SK-N-DZ (cell line): ENCODE data around the gene FAM3A. TPM values are rescaled to one million over a fixed set of nuclear protein-coding genes. Genes with fewer than 3 reads are reported as not detected.
"Not testable (repeated sequence)": the region's sequence is repeated elsewhere in the genome, so short reads cannot be mapped to it uniquely, and the experiment has no call there.

Experiments
- DNase-seq: peaks from one replicate; pipeline ENCODE4 v3.0.0-alpha.2; 2015; ENCODE audit warnings: low spot score
- polyA plus RNA-seq, 2 experiments: library from polyadenylated mRNA; depleted of rRNA; stranded (reverse); fragments of >200 nt; gene quantifications; 2 replicates each; pipeline ENCODE4 v1.2.3, GENCODE V29; 2014

The FAM3A gene, protein sequence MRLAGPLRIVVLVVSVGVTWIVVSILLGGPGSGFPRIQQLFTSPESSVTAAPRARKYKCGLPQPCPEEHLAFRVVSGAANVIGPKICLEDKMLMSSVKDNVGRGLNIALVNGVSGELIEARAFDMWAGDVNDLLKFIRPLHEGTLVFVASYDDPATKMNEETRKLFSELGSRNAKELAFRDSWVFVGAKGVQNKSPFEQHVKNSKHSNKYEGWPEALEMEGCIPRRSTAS
- polyA plus RNA-seq (2014; cell fraction: cytosol; rRNA removed) = 17.0 and 21.0 TPM in 2 replicates
- 31.3 and 33.7 TPM in 2 replicates for polyA plus RNA-seq (2014; cell fraction: nucleus; rRNA removed)

DNA sequence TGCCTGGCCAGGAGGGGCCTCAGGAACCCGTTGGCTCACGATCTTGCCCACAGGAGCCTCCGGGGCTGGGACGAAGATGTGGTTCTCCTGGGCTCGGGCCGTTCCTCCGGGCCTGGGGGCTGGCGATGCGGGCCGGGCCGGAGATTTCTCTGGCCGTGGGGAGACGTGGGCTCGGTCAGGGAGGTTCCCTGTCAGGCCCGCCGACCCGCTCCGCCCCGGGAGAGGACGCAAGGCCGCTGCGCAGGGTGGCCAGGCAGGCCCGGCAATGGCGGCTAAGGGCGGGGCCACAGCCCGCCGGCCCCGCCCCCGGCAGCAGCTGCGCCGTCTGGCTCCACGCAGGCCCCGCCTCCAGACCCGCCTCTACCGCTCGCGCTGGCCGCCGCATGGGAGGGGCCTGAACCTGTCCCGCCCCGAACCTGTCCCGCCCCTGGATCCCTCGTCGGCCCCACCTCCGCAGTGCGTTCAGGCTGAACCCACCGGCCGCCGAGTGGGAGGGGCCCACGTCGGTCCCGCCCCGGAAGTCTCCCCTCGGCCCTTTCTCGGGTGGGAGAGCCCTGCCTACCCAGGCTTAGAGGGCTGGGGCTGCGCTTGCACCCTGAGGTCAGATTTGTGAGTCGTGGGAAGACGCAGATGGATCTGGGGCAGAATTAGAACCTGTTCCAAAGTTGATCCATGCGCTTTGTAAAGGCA is at the start of gene FAM3A:
Gene FAM3A, minus strand, starts transcription at position 267 of the 690 bp plus-strand sequence. CDS start 460 bp downstream, outside the sequence.
- DNase-seq = peak; percentile 87

DNA sequence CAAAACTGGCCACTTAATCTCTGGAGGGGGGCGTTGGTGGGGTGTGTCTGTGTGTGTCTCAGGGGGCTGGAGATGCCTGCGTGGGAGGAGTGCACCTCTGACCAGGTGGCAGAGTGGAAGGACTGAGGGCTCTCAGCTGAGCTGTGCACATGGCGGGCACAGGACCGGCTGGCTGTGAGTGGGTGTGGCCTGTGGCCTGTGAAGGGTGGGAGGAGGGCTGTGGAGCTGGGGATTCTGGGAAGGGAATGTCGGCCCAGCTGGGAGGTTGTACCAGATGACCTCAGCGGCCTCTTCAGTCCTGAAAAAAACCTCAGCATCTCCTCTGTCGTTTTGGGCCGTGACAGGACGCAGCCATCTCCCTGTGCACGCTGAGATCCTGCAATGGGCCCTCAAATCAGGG is 46.3 kb upstream of the FAM3A start:
- not testable (repeated sequence) for DNase-seq

DNA sequence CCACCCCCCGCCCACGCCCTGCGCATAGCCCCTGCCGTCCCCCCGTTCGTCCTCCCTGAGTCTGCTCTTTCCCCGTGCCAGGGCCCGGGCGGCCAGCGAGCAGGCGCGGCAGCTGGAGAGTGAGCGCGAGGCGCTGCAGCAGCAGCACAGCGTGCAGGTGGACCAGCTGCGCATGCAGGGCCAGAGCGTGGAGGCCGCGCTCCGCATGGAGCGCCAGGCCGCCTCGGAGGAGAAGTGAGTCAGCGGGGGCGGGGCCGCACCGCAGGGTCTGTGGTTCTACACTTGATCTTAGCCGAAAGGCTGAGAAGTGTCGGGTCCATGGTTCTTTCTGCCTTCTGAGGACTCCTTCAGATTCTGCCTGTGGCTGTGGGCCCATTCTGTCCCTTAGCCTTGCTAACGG is 44.3 kb upstream of the FAM3A start:
- not testable (repeated sequence) for DNase-seq

DNA sequence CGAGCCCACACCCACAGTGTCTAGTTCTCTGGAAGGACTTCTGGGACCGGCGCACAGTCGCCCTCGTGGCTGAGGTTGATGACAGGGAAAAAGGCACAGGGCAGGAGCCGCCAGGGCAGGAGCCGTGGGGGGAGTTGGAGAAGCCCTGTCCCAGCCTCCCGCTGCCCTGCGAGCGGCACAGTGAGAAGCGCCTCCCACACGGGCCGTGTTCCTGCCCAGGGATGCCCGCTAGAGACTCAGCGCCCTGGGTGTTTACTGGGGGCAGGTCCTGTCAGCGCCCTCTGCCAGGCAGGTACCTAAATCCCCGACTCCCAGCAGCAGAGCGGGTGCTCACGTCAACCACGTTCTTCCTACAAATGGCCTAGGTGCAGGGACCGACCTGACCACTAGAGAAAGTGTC is 42.9 kb upstream of the FAM3A start:
- not testable (repeated sequence) for DNase-seq

DNA sequence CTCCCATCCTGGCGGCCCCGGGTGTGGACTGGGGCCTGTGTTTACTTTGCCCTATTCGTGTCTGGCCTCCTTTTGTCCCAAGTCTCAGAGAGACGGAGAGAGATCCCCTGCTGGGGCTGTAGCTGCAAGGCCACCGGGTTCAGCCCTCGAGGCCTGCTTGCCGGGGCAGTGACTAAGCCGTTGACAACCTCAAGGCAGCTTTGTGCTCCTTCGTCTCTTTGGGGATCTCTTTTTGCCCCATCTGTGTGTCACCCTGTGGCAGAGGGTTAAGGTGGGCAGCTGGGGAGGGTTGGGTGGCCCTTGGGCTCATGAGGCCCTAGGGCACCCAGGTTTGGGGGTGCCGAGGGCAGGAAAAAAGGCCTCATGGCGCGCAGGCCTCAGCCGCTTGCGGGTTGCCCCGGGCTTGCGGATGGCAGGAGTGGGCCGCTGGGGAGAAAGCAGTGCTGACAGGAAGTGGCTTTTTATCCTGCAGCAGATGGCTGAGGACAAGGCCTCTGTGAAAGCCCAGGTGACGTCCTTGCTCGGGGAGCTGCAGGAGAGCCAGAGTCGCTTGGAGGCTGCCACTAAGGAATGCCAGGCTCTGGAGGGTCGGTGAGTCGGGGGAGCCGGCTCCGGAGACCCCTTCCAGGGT is 42.1 kb upstream of the FAM3A start:
- not testable (repeated sequence) for DNase-seq

DNA sequence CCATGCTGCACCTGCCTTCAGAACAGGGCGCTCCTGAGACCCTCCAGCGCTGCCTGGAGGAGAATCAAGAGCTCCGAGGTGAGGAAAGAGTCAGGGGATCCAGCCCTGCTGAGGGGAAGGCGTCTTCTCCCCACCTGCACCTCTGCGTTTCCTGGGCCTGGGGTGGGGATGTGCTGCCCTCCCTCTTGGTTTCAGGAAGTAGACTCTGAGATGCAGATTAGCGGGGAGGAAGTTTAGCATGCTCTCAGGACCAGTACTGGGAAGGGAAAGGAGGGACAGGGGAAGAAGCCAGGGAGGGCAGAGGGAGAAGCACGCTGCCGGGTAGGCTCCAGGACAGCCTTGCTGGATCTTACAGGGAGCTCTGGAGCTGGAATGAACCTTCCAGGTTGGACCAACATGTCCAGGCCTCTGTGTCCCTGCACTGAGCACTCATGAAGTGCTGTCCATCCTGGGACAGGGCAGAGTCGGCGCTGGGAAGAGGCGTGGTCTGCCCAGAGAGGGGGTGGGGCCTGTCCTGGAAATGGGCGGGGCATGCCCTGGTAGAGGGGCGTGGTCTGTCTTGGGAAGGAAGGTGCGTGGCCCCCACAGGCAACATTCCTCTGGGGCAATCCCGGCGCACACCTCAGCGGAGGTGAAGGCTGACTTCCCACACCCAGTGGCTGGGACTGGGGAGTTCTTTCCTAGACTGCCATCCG is 36.2 kb upstream of the FAM3A start:
- not testable (repeated sequence) for DNase-seq

DNA sequence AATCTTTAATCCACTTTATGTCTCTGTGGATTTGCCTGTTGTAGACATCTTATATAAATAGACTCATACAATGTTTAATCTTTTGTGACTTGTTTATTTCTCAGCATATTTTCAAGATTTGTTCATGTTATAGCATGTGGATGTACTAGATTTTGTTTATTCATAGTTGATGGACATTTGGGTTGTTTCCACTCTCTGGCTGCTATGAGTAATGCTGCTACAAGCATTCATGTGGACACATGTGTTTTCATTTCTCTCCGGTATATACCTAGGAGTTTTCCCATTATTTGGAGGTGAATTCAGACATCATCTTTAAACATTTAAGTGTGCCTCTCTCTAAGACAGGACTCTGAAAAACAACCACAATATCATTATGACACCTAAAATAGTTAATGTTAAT is 33.7 kb upstream of the FAM3A start:
- no peak for DNase-seq

DNA sequence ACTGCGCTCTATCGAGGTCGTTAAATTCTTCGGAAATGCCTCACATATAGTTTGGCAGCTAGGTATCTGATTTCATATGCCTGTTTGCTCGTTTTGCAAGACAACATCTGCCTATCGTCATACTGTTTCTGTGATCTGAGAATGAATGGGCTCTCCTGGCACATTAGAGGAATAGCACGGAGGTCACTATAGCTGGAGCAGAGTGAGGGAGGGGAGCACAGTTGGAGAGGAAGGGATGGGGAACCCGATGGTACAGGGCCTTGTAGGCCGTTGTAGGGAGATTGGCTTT is 31.9 kb upstream of the FAM3A start:
- DNase-seq = no peak

DNA sequence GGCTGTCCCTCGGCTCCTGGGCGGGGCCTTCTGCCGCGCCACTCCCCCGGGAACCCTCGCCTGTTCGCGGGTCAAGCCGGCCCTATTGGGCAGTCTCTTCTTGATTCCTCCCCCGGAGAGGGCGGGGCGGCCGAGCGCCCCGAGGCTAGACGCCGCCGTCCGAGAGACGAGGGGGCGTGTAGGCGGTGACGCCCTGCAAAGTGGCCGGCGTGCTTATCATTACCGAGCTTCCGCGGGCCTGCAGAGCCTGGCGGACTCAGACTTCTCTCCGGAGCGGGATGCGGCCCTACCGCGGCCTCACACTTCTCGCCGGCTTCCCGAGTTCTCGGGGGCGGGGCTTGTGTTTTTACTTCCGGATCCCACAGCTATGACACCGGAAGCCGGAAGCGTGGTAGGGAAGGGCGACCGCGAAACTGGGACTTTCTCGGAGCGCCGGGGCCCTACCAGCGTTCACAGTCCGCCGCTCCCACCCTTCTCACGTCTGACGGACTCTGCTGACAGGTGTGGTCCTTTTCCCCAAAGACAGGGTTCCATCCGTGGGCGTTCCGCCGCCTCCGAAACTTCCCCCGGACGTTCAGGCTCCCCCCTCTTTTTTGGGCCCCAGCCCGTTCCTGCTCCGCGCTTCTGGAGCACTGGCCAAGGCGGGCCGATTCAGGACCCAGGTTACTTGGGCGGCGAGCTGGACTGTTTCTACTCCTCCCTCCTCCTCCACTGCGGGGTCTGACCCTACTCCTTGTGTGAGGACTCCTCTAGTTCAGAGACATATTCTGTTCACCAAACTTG is 31.4 kb upstream of the FAM3A start, which contains the start of gene IKBKG:
Gene IKBKG, plus strand, starts transcription at position 376 of the 783 bp plus-strand sequence. CDS start 4,383 bp downstream, outside the sequence.
- DNase-seq = peak; percentile 89

DNA sequence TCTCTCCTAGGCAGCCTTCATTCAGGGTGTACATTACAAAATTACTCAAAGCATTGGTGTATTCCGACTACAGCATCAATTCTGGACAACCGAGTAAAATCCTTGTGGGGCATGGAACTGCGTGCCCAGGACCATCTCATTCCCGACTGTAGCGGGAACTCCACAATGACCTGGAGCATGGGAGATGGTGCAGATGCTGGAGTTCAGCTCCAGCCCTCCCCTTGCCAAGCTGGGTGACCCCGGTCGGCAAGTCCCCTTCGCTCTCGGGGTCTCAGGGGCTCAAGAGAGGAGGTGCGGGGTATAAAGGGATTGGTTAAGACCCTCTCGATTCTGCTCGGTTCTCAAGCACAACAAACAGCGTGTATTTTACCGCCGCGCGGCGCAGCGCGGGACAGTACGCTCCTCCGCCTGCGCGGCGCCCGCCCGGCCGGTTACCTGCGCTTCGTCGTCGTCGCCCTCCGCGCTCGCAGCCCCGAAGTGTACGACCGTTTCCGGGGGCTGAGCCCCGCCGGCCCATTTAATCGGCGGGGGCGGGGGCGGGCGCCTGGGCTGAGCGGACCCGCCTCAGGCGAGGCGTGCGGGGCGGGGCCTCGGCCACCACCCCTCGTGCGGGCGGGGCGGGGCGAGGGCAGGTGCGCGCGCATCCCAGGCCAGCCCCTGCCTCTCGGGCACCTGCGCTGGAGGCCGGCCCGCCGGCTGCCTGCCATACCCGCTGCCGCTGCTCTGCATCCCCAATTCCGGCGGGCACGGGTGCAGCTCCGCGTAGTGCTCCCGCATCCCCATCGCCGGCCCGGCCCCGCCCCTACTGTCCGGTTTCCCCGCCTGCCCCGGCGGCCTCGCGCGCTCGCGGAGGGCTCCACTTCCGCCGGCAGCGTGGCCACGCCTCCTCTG is 30.6 kb upstream of the FAM3A start, which contains the start of gene G6PD:
Gene G6PD, minus strand, starts transcription at position 493 of the 891 bp plus-strand sequence. CDS start 691 bp downstream, outside the sequence.
- DNase-seq = peak; percentile 71

DNA sequence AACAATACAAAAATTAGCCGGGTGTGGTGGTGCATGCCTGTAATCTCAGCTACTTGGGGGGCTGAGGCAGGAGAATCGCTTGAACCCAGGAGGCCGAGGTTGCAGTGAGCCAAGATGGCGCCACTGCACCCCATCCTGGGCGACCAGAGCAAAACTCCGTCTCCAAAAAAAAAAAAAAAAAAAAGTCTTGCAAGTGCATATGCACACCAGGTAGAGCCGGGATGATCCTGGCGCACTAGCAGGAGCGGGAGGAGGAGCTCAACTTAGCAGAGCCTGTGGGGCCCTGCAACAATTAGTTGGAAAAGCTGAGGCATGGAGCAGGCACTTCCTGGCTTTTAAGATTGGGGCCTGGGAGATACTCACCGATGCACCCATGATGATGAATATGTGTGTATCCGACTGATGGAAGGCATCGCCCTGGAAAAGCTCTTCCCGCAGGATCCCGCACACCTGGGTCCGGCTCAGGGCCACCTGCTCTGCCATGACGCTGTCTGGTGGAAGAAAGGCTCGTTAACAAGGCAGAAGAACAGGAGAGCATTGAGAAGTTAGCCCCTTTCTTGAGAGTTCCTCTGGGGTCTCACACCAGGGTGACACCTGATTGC is 29.7 kb upstream of the FAM3A start:
- DNase-seq = no peak

DNA sequence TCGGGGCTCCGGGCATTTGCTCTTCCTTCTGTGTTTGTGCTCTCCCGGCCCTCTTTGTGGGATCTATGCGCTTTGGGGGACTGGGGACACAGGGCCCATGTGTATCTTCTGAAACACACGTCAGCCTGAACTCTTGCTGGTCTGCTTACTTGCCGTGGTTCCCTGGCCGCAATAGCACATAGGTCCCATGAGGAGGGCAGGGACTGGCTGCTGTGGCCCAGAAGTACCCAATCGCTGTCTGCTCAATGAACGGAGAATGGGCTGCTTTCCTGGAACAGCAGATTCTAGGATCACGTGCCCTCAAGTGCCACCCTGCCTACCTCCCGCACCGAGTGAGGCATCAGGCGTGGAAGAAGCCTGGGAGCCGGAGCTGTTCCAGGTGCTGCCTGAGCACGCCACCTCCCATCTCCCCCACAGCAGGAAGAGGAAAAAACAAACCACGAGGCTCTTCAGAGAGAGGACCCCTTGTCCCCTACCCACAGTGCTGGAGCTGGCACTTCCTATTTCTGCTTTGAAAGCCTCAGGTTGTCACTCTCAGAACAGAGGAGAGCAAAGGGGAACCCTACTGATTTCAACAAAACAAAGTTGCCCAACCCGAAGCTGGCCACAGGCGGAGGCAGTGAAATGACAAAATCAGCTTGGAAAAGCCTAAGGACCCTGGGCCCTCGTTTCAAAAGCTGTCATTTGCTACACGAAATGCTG is 26.8 kb upstream of the FAM3A start:
- no peak for DNase-seq

DNA sequence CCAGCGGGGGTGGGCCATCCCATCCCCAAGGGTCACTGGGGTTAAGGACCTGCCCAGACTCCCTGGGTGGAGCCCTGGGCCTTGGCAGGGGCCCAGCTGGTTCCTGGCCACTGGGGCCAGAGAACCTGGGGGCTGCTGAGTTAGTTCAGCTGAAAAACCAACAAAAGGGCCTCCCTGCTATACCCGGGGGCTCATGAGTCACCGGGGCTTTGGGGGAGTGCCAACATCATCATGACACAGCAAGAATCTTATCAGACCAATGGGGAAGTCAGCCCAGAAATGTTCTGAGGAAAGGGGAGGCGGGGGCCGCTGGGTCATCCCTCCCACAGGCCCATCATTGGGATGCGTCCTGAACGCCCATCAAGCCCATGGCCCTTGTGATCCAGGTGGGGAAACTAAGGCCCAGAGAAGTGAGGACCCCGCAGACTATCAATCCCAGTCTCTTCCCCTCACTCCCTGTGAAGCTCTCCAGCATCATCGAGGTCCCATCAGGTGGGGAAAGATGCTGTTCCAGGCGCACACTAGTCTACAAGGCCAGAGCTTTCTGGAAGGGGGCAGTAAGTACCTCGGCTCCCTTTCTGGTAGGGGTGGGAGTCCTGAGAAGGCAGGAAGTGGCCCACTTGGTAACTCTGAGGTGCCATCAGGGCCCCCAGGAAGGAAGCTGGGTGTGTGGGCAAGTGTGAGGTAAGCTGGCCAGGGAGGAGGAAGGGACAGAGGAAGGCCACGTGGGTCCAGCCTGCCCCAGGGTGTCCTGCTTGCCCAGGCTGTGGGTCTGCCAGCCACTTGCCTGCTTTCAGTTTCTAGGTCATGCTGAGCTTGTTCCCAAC is 26.1 kb upstream of the FAM3A start:
- no peak for DNase-seq

DNA sequence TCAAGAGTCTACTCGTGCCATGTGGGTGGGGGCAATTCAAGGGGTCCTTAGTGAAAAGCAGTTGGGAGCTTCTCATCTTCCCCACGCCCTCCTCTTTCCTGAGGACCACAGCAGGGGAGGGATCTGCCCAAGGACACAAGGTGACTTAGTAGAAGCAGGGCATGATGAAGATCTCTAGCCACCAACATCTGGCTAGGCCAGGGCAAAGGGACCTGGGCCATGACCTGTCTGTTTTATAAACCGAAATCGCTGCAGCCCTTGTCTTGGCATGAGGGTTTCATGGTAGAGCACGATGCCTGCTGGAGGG is 25.5 kb upstream of the FAM3A start:
- no peak for DNase-seq

DNA sequence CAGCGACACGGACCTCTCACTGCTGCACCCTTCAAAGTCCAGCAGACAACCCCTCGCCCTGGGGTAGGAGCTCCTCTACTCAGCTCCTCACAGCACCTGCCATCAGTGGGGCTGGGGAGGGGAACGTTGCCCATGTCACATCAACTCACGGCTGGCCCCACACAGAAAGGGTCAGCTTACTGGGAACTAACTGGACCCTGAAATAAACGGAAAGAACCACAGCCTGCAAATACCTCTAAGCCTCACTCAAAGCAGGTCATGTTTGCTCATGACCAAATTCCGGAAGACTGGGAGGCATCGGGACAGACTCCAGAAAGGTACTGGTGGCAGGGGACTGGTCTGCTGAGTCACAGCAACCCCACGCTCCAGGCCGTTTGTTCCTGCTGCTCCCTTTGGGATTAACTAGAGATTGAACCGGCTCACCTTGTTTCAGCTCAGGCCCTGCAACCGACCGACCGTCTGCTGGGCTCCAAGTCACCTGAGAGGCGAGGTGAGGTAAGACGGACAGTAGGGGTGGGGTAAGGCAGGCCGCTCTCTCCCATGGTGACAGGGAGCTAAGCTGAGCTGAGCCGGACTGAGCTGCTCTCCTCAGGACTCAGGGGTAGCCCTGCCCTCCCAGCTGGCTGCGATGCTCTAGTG is 25.0 kb upstream of the FAM3A start:
- no peak for DNase-seq

DNA sequence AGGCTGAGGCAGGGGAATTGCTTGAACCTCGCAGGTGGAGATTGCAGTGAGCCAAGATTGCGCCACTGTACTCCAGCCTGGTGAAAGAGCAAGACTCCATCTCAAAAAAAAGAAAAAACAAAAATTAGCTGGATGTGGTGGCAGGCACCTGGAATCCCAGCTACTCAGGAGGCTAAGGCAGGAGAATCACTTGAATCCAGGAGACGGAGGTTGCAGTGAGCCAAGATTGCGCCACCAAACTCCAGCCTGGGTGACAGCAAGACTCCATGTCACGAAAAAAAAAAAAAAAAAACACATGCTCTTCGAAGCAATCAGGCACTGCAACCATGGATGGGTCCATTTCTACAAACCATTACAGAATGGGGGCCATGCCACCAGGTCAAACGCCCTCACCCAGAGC is 24.3 kb upstream of the FAM3A start:
- not testable (repeated sequence) for DNase-seq

DNA sequence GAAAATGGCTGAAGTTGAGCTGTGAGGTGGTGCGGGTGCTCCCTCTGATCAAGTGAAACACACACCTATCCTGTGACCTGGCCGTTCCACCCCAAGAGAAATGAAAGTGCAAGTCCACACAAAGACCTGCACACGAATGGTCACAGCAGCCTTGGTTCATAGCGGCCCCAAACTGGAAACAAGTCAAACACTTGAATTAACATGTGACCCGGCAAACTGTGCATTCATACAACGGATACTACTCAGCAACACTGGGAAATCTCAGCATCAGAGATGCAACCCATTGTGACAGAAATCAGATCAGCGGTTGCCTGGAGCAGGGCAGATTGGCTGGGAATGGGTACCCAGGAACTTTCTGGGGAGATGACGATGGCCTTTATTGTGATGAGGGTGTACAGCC is 23.0 kb upstream of the FAM3A start:
- DNase-seq = peak; percentile 63

DNA sequence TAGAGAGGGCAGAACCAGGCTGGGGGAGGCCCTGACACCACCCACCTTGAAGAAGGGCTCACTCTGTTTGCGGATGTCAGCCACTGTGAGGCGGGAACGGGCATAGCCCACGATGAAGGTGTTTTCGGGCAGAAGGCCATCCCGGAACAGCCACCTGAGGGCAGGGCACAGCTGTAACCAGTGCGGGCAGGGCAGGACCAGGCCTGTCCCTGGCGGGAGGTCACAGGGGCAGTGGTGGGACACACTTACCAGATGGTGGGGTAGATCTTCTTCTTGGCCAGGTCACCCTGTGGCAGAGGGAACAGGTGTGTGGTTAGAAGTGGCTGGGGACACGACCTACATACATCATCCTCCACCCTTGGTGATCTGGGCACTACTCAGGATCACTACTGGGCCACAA is 19.9 kb upstream of the FAM3A start:
- DNase-seq = no peak
